WTC11 (cell line): ENCODE results near the gene TEC.
A peak's percentile ranks its signal among the peaks of the same experiment; 100 is the strongest.

Source experiments
- CREB1 ChIP-seq: sonication (generic); formaldehyde crosslinking; IDR thresholded peaks from 2 replicates; pipeline ENCODE4 v1.8.0; 2023; ENCODE audit warnings: mild to moderate bottlenecking, missing genetic modification reagents
- FOXJ3 ChIP-seq: sonication (generic); formaldehyde crosslinking; IDR thresholded peaks from 2 replicates; pipeline ENCODE4 v1.9.0; 2021; ENCODE audit warnings: missing genetic modification reagents, mild to moderate bottlenecking, borderline replicate concordance
- NFATC4 ChIP-seq: fragments of 250-450 bp; sonication (Bioruptor Pico); IDR thresholded peaks from 2 replicates; pipeline ENCODE4 v1.9.0; 2021; ENCODE audit warnings: mild to moderate bottlenecking
- RORB ChIP-seq: fragments of 250-450 bp; sonication (Bioruptor Pico); IDR thresholded peaks from 2 replicates; pipeline ENCODE4 v1.9.0; 2021; ENCODE audit warnings: mild to moderate bottlenecking
- TEAD4 ChIP-seq: sonication (generic); formaldehyde crosslinking; IDR thresholded peaks from 2 replicates; pipeline ENCODE4 v1.8.0; 2022; ENCODE audit warnings: mild to moderate bottlenecking, missing genetic modification reagents
- ZNF263 ChIP-seq: sonication (generic); formaldehyde crosslinking; IDR thresholded peaks from 2 replicates; pipeline ENCODE4 v1.8.1; 2022; ENCODE audit warnings: low read depth, mild to moderate bottlenecking, moderate library complexity, missing genetic modification reagents
- ZNF671 ChIP-seq: fragments of 250-450 bp; sonication (Bioruptor Pico); IDR thresholded peaks from 2 replicates; pipeline ENCODE4 v1.8.0; 2021; ENCODE audit warnings: mild to moderate bottlenecking
- TF ChIP-seq, protein P1 (sequence below): fragments of 200-600 bp; IDR thresholded peaks from 2 replicates; pipeline ENCODE4 v1.8.0; 2022; ENCODE audit warnings: antibody characterized with exemption
- TF ChIP-seq, protein P2 (sequence below): sonication (generic); formaldehyde crosslinking; IDR thresholded peaks from 2 replicates; pipeline ENCODE4 v1.8.1; 2023; ENCODE audit warnings: mild to moderate bottlenecking, moderate library complexity, missing genetic modification reagents
- TF ChIP-seq, protein P3 (sequence below): sonication (generic); formaldehyde crosslinking; conservative IDR thresholded peaks from 2 replicates; pipeline ENCODE4 v1.8.1; 2022; ENCODE audit warnings: mild to moderate bottlenecking, missing genetic modification reagents
- TF ChIP-seq, protein P4 (sequence below): sonication (generic); formaldehyde crosslinking; IDR thresholded peaks from 2 replicates; pipeline ENCODE4 v1.8.1; 2023; ENCODE audit warnings: mild to moderate bottlenecking, missing genetic modification reagents, moderate library complexity
- TF ChIP-seq, protein P5 (sequence below): sonication (generic); formaldehyde crosslinking; IDR thresholded peaks from 2 replicates; pipeline ENCODE4 v1.8.1; 2023; ENCODE audit warnings: mild to moderate bottlenecking, missing genetic modification reagents

DNA sequence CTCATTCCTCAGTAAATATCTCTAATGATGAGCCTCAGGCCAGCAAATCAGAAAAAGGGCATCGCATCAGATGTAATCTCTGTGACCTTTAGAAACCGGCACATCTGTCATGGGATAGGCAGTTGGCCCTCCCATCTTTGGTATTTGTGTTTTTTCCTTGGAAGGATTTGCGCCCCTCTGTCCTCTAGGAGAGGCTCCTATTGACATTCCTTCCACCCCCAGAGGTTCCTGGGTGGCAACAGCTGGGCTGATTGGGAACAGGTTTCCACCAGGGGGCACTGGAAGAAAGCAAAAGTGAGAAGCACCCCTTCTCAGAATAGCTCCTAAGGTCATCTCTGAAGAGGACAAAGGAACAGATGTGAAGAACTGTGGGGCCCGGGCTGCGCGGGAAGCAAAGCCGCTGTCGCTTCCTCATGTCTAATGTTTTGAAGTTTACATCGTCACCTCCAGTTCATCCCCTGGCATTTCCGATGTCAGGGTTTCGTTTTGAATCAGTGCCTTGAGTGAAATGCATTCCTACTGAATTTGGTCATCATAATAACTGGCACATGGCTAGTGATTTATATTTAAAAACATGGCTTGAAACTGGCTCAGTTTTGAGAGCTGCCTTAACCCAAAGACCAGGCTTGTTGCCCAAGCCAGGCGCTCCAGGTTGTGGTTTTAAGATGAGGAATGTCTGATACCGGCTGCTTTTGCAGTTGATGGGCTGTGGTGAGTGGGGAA is 141.8 kb downstream of the TEC start:
- TF ChIP-seq, protein P1, sequence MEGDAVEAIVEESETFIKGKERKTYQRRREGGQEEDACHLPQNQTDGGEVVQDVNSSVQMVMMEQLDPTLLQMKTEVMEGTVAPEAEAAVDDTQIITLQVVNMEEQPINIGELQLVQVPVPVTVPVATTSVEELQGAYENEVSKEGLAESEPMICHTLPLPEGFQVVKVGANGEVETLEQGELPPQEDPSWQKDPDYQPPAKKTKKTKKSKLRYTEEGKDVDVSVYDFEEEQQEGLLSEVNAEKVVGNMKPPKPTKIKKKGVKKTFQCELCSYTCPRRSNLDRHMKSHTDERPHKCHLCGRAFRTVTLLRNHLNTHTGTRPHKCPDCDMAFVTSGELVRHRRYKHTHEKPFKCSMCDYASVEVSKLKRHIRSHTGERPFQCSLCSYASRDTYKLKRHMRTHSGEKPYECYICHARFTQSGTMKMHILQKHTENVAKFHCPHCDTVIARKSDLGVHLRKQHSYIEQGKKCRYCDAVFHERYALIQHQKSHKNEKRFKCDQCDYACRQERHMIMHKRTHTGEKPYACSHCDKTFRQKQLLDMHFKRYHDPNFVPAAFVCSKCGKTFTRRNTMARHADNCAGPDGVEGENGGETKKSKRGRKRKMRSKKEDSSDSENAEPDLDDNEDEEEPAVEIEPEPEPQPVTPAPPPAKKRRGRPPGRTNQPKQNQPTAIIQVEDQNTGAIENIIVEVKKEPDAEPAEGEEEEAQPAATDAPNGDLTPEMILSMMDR = peak; percentile 59
- TF ChIP-seq CREB1 (CRISPR knock-in tag) (no peak), TEAD4 (CRISPR knock-in tag) (no peak), ZNF671 (CRISPR knock-in tag) (no peak), NFATC4 (no peak), ZNF263 (CRISPR knock-in tag) (no peak), RORB (CRISPR knock-in tag) (no peak), FOXJ3 (no peak)
- TF ChIP-seq, protein P2, sequence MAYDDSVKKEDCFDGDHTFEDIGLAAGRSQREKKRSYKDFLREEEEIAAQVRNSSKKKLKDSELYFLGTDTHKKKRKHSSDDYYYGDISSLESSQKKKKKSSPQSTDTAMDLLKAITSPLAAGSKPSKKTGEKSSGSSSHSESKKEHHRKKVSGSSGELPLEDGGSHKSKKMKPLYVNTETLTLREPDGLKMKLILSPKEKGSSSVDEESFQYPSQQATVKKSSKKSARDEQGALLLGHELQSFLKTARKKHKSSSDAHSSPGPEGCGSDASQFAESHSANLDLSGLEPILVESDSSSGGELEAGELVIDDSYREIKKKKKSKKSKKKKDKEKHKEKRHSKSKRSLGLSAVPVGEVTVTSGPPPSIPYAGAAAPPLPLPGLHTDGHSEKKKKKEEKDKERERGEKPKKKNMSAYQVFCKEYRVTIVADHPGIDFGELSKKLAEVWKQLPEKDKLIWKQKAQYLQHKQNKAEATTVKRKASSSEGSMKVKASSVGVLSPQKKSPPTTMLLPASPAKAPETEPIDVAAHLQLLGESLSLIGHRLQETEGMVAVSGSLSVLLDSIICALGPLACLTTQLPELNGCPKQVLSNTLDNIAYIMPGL = no peak
- TF ChIP-seq, protein P3, sequence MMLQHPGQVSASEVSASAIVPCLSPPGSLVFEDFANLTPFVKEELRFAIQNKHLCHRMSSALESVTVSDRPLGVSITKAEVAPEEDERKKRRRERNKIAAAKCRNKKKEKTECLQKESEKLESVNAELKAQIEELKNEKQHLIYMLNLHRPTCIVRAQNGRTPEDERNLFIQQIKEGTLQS = no peak
- TF ChIP-seq, protein P4, sequence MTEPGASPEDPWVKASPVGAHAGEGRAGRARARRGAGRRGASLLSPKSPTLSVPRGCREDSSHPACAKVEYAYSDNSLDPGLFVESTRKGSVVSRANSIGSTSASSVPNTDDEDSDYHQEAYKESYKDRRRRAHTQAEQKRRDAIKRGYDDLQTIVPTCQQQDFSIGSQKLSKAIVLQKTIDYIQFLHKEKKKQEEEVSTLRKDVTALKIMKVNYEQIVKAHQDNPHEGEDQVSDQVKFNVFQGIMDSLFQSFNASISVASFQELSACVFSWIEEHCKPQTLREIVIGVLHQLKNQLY = no peak
- TF ChIP-seq, protein P5, sequence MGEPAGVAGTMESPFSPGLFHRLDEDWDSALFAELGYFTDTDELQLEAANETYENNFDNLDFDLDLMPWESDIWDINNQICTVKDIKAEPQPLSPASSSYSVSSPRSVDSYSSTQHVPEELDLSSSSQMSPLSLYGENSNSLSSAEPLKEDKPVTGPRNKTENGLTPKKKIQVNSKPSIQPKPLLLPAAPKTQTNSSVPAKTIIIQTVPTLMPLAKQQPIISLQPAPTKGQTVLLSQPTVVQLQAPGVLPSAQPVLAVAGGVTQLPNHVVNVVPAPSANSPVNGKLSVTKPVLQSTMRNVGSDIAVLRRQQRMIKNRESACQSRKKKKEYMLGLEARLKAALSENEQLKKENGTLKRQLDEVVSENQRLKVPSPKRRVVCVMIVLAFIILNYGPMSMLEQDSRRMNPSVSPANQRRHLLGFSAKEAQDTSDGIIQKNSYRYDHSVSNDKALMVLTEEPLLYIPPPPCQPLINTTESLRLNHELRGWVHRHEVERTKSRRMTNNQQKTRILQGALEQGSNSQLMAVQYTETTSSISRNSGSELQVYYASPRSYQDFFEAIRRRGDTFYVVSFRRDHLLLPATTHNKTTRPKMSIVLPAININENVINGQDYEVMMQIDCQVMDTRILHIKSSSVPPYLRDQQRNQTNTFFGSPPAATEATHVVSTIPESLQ = no peak
